ENCODE data around the gene KCNH5.

The KCNH5 gene

DNA sequence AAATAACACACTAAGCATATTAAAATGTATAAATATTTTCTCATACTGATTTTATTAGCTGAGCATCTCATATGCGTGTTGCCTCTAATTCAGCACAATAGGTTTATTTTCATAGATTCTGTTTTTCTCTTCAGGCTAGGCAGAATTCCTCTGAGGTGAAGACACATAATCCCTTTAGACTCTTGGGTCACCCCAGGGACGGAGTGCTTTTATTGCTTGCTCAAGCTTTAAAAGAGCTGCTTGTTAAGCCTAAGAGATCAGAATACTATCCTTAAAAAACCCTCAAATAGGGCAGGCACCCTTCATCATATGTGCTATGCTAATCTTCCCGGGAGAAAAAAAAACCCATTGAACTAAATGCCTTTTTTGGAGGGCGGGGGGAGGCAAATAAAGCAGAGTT is 390.1 kb downstream of the KCNH5 start:
- no peak overlapping the region for H3K4me3 ChIP-seq (ENCODE audit: low read depth, low read length)
- no peak for DNase-seq (ENCODE audit: low read depth)

DNA sequence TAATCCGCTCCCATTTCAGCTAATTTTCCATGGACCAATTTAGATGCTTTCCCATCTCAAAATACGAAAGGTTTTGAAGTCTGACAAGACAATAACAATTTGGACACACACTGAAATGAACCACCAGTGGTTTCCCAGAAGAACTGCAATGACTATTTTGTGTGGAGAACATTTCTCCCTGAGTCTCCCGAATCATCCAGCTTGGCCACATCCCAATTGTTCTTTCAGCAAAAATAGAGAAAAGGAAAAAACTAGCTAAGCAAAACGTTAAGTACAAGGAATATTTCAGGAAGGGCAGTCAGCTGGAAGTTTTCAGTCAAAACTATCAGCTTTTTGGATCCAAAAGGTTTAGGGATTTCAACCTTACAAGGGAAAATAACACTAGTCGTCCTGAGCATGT is 390.6 kb downstream of the KCNH5 start:
- no peak for DNase-seq (ENCODE audit: low read depth)
- H3K4me3 ChIP-seq (ENCODE audit: low read depth, low read length): no peak overlapping the region
